Activated naive CD4-positive, alpha-beta T cell treated with anti-CD3 and anti-CD28 coated beads, Interleukin-2, amount 50 U/mL, for 24 hours (primary cell): ENCODE measurements around the gene USP10.
A peak's percentile ranks its signal among the peaks of the same experiment; 100 is the strongest.

Experiments
- H3K27ac Mint-ChIP-seq: one replicate; pipeline ENCODE4 v1.8.0; 2021; ENCODE audit warnings: mild to moderate bottlenecking, mixed read lengths
- H3K27me3 Mint-ChIP-seq: one replicate; pipeline ENCODE4 v1.8.0; 2021; ENCODE audit warnings: mixed read lengths
- H3K36me3 Mint-ChIP-seq: one replicate; pipeline ENCODE4 v1.8.0; 2021; ENCODE audit warnings: mixed read lengths
- H3K4me1 Mint-ChIP-seq: one replicate; pipeline ENCODE4 v1.8.0; 2021; ENCODE audit warnings: mixed read lengths
- H3K4me3 Mint-ChIP-seq: one replicate; pipeline ENCODE4 v1.8.0; 2021; ENCODE audit warnings: mild to moderate bottlenecking, mixed read lengths
- H3K9me3 Mint-ChIP-seq: one replicate; pipeline ENCODE4 v1.8.0; 2021; ENCODE audit warnings: mixed read lengths

Gene USP10, protein sequence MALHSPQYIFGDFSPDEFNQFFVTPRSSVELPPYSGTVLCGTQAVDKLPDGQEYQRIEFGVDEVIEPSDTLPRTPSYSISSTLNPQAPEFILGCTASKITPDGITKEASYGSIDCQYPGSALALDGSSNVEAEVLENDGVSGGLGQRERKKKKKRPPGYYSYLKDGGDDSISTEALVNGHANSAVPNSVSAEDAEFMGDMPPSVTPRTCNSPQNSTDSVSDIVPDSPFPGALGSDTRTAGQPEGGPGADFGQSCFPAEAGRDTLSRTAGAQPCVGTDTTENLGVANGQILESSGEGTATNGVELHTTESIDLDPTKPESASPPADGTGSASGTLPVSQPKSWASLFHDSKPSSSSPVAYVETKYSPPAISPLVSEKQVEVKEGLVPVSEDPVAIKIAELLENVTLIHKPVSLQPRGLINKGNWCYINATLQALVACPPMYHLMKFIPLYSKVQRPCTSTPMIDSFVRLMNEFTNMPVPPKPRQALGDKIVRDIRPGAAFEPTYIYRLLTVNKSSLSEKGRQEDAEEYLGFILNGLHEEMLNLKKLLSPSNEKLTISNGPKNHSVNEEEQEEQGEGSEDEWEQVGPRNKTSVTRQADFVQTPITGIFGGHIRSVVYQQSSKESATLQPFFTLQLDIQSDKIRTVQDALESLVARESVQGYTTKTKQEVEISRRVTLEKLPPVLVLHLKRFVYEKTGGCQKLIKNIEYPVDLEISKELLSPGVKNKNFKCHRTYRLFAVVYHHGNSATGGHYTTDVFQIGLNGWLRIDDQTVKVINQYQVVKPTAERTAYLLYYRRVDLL

GRCh38 chr16:84699712-84700445 is at the start of gene USP10:
Gene USP10 (plus strand): TSS chr16:84700000. CDS start chr16:84700091, 91 bp downstream.
- H3K4me1 Mint-ChIP-seq = peaks cover 33% of the 10 kb centered on the region
- no peaks in the 10 kb centered on the region for H3K36me3 Mint-ChIP-seq
- H3K4me3 Mint-ChIP-seq = peak within 1 kb of the TSS; percentile 94
- no peaks in the 10 kb centered on the region for H3K27me3 Mint-ChIP-seq
- H3K9me3 Mint-ChIP-seq = no peaks in the 10 kb centered on the region
- peak within 1 kb of the TSS; percentile 97 for H3K27ac Mint-ChIP-seq

DNA sequence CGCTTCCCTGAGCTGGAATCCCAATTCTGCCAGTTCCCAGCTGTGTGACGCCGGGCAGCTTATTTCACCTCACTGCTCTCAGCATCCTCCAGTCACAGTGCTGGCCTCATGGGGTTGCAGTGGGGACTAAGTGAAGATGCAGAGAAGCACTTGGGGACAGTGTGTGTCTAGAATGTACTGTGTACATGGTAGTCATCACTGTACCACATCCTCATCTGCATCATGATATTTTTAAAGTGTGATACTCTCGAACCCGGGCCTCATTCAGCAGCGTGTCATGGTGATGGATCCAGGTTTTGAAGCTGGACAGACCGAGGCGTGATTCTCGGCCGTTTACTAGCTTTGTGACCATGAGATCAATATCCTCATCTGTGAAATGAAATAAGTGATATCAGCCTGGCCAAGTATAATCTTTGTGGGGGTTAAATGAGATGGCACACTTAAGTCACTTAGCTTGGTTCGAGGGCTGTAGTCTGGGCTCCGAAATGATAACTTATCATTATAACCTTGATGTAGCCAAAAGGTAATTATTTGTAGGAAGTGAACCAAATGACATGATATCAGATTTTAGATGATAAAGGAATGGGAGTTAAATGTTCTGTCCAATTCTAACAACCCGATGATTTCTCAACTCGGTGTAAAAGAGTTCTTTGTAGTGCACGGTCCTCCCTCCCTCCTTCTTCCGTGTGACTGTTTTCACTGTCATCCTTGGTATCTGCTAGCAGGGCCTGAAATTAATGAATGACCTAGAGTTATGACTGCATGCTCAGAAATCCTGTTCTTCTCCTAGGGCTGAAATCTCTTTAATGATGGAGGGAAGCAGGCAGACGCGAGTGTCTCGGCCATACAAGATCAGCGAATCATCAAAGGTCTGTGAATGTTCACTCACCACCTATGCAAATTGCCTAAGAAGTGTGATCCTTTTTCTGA is 49.5 kb upstream of the USP10 start:
- Mint-ChIP-seq H3K27me3 (no peaks in the 10 kb centered on the region), H3K4me1 (peaks cover 69% of the 10 kb centered on the region), H3K9me3 (no peaks in the 10 kb centered on the region), H3K36me3 (peaks cover 12% of the 10 kb centered on the region), H3K27ac (peak overlapping the region; percentile 77), H3K4me3 (peak overlapping the region; percentile 70)

- H3K9me3 Mint-ChIP-seq = no peaks in the 10 kb centered on the region
- peak overlapping the region; percentile 83 for H3K27ac Mint-ChIP-seq
- peaks cover 87% of the 10 kb centered on the region for H3K4me1 Mint-ChIP-seq
- peaks cover 12% of the 10 kb centered on the region for H3K36me3 Mint-ChIP-seq
- H3K4me3 Mint-ChIP-seq = peak overlapping the region; percentile 51
- H3K27me3 Mint-ChIP-seq = no peaks in the 10 kb centered on the region
Observed at GRCh38 chr16:84652566-84652965, 47.2 kb upstream of the USP10 start.

DNA sequence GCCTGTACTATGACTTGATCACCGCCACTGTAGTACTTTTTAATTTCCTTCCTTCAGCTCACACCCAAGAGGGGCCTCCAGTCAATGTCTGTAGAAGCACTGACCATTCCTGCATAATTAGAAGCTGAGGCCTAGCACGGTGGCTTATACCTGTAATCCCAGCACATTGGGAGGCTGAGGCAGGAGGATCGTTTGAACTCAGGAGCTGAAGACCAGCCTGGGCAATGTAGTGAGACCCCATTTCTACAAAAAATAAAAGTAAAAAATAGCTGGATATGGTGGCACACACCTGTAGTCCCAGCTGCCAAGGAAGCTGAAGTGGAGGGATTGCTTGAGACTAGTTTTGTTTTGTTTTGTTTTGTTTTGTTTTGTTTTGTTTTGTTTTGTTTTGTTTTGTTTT is 45.6 kb upstream of the USP10 start:
- H3K9me3 Mint-ChIP-seq = no peaks in the 10 kb centered on the region
- H3K4me3 Mint-ChIP-seq = no peak overlapping the region
- no peaks in the 10 kb centered on the region for H3K27me3 Mint-ChIP-seq
- H3K27ac Mint-ChIP-seq = no peak overlapping the region
- peaks cover 94% of the 10 kb centered on the region for H3K4me1 Mint-ChIP-seq
- H3K36me3 Mint-ChIP-seq = peaks cover 15% of the 10 kb centered on the region

DNA sequence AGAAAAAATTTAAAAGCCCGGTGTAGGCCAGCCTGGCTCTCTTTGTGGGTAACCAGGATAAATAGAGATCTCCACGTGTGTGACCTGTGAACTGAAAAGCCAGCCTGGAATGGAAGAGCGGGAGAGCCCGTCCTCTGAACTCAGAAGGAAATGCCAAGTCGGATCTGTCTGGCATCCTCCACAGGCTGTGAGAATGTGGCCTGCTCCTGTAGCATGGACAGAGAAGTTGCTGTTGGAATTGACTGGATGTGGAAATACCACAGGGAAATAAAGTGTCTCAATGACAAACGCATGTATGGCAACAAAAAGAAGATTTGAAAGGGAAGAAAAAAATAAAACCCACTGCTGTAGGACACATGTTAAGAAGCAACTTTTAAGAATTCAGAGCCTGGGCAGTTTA is 44.8 kb upstream of the USP10 start:
- Mint-ChIP-seq H3K9me3 (no peaks in the 10 kb centered on the region), H3K4me3 (no peak overlapping the region), H3K4me1 (peaks cover 87% of the 10 kb centered on the region), H3K27ac (peak overlapping the region; percentile 23), H3K36me3 (peaks cover 15% of the 10 kb centered on the region), H3K27me3 (no peaks in the 10 kb centered on the region)

- Mint-ChIP-seq H3K27ac (peak overlapping the region; percentile 30), H3K4me1 (peaks cover 70% of the 10 kb centered on the region), H3K36me3 (peaks cover 9% of the 10 kb centered on the region), H3K27me3 (no peaks in the 10 kb centered on the region), H3K4me3 (peak overlapping the region; percentile 57), H3K9me3 (no peaks in the 10 kb centered on the region)
Observed at GRCh38 chr16:84656649-84657048, 43.2 kb upstream of the USP10 start.

GRCh38 chr16:84657229-84657837 is 42.5 kb upstream of the USP10 start:
- no peak overlapping the region for H3K27ac Mint-ChIP-seq
- H3K4me1 Mint-ChIP-seq = peaks cover 64% of the 10 kb centered on the region
- peaks cover 9% of the 10 kb centered on the region for H3K36me3 Mint-ChIP-seq
- no peak overlapping the region for H3K4me3 Mint-ChIP-seq
- no peaks in the 10 kb centered on the region for H3K9me3 Mint-ChIP-seq
- H3K27me3 Mint-ChIP-seq = no peaks in the 10 kb centered on the region

GRCh38 chr16:84658690-84659089 is 41.1 kb upstream of the USP10 start:
- Mint-ChIP-seq H3K9me3 (no peaks in the 10 kb centered on the region), H3K36me3 (peaks cover 5% of the 10 kb centered on the region), H3K27me3 (no peaks in the 10 kb centered on the region), H3K27ac (peak overlapping the region; percentile 23), H3K4me1 (peaks cover 52% of the 10 kb centered on the region), H3K4me3 (no peak overlapping the region)

DNA sequence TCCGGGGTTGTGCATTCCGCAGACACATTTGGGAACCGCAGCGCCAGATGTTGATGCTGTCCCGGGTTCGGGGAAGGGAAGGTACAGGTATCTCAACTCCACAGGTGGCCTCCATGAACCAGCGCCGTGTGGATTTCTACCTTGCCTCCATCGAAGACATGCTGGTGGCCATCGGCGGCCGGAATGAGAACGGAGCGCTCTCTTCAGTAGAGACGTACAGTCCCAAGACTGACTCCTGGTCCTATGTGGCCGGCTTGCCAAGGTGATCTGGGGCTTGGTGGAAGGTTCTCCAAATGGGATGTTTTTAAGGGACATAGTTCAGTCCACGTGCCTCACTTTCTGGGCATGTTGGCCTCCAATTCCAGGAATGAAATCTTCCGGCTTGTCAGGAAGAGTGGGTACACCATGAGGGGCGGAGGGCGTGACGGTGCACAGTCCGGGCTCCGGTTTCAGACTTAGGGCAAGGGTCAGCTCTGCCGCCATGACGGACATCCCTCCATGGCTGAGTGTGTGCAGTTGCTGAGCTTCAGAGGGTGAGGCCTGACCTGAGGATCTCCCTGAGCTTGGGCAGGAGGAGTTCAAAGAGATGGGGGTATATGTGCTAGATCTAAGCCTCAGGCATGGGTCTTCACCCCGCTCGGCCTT is 40.0 kb upstream of the USP10 start:
- no peaks in the 10 kb centered on the region for H3K9me3 Mint-ChIP-seq
- H3K4me1 Mint-ChIP-seq = peaks cover 50% of the 10 kb centered on the region
- H3K27ac Mint-ChIP-seq = no peak overlapping the region
- no peak overlapping the region for H3K4me3 Mint-ChIP-seq
- no peaks in the 10 kb centered on the region for H3K27me3 Mint-ChIP-seq
- peaks cover 3% of the 10 kb centered on the region for H3K36me3 Mint-ChIP-seq

DNA sequence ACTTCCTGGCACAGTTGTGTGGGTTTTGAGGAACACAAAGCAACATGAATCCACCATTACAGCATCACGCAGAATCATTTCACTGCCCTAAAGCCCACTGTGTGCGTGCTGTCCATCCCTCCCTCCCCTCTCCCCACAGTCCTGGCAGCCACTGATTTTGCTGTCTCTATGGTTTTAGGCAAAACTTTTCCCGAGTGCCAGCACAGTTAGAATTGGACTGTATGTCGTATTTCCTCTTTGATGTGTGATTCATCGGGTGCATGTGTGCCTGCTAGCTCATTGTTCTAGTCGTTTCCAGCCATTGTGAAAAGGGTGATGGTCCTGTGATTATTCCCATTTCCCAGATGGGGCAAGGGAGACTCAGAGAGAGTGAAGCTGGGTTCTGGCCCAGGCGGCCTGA is 38.8 kb upstream of the USP10 start:
- H3K27ac Mint-ChIP-seq = no peak overlapping the region
- no peaks in the 10 kb centered on the region for H3K27me3 Mint-ChIP-seq
- H3K9me3 Mint-ChIP-seq = no peaks in the 10 kb centered on the region
- peaks cover 38% of the 10 kb centered on the region for H3K4me1 Mint-ChIP-seq
- H3K4me3 Mint-ChIP-seq = no peak overlapping the region
- H3K36me3 Mint-ChIP-seq = peaks cover 3% of the 10 kb centered on the region

GRCh38 chr16:84661418-84662060 is 38.3 kb upstream of the USP10 start:
- no peaks in the 10 kb centered on the region for H3K9me3 Mint-ChIP-seq
- H3K27me3 Mint-ChIP-seq = no peaks in the 10 kb centered on the region
- H3K4me1 Mint-ChIP-seq = peaks cover 32% of the 10 kb centered on the region
- no peak overlapping the region for H3K4me3 Mint-ChIP-seq
- H3K27ac Mint-ChIP-seq = no peak overlapping the region
- peaks cover 3% of the 10 kb centered on the region for H3K36me3 Mint-ChIP-seq

- no peak overlapping the region for H3K27ac Mint-ChIP-seq
- peaks cover 3% of the 10 kb centered on the region for H3K36me3 Mint-ChIP-seq
- H3K4me1 Mint-ChIP-seq = peaks cover 23% of the 10 kb centered on the region
- H3K4me3 Mint-ChIP-seq = no peak overlapping the region
- H3K27me3 Mint-ChIP-seq = no peaks in the 10 kb centered on the region
- no peaks in the 10 kb centered on the region for H3K9me3 Mint-ChIP-seq
Observed at GRCh38 chr16:84662471-84662870, 37.3 kb upstream of the USP10 start.

GRCh38 chr16:84663433-84664101 is 36.2 kb upstream of the USP10 start:
- no peak overlapping the region for H3K4me3 Mint-ChIP-seq
- peaks cover 1% of the 10 kb centered on the region for H3K36me3 Mint-ChIP-seq
- H3K27ac Mint-ChIP-seq = no peak overlapping the region

More at GRCh38 chr16:84663433-84664101, 36.2 kb upstream of the USP10 start:
- no peaks in the 10 kb centered on the region for H3K27me3 Mint-ChIP-seq
- H3K9me3 Mint-ChIP-seq = no peaks in the 10 kb centered on the region
- peaks cover 14% of the 10 kb centered on the region for H3K4me1 Mint-ChIP-seq
